OCI-LY7 (cell line): Measurements from ENCODE around the gene NEK11.

Source experiments
- CTCF ChIP-seq: fragments of 200-600 bp; sonication (generic); conservative IDR thresholded peaks from 2 replicates; pipeline ENCODE4 v1.5.1; 2014; ENCODE audit warnings: mild to moderate bottlenecking, antibody characterized with exemption, low read length, moderate library complexity, mixed read lengths
- EZH2phosphoT487 ChIP-seq: fragments of 200-600 bp; sonication (generic); IDR thresholded peaks from 2 replicates; pipeline ENCODE4 v1.6.1; 2018; ENCODE audit warnings: low read depth, borderline replicate concordance, mild to moderate bottlenecking, mixed run types, antibody characterized with exemption, low read length, moderate library complexity, mixed read lengths

GRCh38 chr3:131109156-131109555 is 82.5 kb downstream of the NEK11 start:
- TF ChIP-seq CTCF, result no peak
- TF ChIP-seq EZH2phosphoT487, result no peak
